ENCODE results near the gene ABHD17C. TPM values are rescaled to one million over a fixed set of nuclear protein-coding genes. Genes with fewer than 3 reads are reported as not detected.

Gene ABHD17C
- total RNA-seq, 1 experiment from 2014 or later, result 16.3 TPM

DNA sequence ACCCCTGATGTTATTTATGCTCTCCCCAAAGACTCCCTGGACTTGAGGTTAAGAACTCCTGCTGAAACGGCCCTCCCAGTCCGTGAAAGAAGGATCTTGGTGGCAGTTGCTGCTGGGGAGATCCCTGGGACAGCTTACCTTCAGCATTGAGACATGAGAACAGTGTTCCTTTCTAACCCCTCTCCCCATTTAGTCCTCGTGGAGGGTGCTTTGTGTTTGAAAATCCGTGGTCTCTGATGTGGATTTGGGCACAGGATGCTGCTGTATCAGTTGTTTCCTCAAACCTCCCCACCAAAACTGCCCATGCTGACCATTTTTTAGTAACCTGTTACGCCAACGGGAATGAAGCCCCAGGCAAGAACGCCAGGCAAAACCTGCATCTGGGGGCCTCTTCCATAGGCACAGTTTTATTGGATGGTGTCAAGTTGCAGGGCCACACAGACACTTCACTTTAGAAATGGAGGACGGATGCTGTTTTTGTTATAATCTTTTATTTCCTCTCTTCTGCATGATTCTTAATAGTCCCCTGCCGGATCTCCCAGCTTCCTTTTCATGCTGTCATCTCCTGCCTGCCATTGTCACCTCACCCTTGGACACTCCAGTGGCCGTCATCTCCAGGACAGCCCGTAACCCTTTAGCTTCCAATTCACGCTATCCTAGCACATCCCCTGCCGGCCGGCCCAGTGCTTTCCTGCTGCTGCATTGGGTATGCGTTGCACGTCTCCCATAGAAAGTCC, 52.4 kb downstream of the ABHD17C start:
- TF ChIP-seq, protein P1, sequence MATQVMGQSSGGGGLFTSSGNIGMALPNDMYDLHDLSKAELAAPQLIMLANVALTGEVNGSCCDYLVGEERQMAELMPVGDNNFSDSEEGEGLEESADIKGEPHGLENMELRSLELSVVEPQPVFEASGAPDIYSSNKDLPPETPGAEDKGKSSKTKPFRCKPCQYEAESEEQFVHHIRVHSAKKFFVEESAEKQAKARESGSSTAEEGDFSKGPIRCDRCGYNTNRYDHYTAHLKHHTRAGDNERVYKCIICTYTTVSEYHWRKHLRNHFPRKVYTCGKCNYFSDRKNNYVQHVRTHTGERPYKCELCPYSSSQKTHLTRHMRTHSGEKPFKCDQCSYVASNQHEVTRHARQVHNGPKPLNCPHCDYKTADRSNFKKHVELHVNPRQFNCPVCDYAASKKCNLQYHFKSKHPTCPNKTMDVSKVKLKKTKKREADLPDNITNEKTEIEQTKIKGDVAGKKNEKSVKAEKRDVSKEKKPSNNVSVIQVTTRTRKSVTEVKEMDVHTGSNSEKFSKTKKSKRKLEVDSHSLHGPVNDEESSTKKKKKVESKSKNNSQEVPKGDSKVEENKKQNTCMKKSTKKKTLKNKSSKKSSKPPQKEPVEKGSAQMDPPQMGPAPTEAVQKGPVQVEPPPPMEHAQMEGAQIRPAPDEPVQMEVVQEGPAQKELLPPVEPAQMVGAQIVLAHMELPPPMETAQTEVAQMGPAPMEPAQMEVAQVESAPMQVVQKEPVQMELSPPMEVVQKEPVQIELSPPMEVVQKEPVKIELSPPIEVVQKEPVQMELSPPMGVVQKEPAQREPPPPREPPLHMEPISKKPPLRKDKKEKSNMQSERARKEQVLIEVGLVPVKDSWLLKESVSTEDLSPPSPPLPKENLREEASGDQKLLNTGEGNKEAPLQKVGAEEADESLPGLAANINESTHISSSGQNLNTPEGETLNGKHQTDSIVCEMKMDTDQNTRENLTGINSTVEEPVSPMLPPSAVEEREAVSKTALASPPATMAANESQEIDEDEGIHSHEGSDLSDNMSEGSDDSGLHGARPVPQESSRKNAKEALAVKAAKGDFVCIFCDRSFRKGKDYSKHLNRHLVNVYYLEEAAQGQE (IDR thresholded peaks at IDR 0.05; ENCODE audit: insufficient read depth in 1 of 2, low read depth in 2 of 2, low read length in 1 of 2), result no peak
- TF ChIP-seq POLR2AphosphoS5 (IDR thresholded peaks at IDR 0.05; ENCODE audit: low read depth, low read length), result no peak
- no peak for TF ChIP-seq SIN3A (IDR thresholded peaks at IDR 0.05; ENCODE audit: borderline replicate concordance, insufficient read depth, low read depth, low read length)
- no peak for TF ChIP-seq TCF7L2 (IDR thresholded peaks at IDR 0.05; ENCODE audit: low read depth, low read length)
- TF ChIP-seq CTCF (IDR thresholded peaks at IDR 0.05), result no peak
- H3K9me3 ChIP-seq (ENCODE audit: control insufficient read depth, insufficient read depth, low read depth, low read length), result no peaks in the 10 kb centered on the region; the same call in 1 of the 2 replicates
- H3K27ac ChIP-seq (ENCODE audit: low read length), result no peak overlapping the region
- ChIA-PET POLR2A (no interaction called here), CTCF (no interaction called here)
- H3K4me1 ChIP-seq (ENCODE audit: control insufficient read depth, insufficient read depth, low read length), result peaks cover 24% of the 10 kb centered on the region
- no peaks in the 10 kb centered on the region for H3K27me3 ChIP-seq (ENCODE audit: control insufficient read depth, insufficient read depth, low read length)
- intact Hi-C loops (cut with micrococcal nuclease; ENCODE audit: unreplicated experiment), result no loop called here
- in situ Hi-C loops (cut with HindIII; ENCODE audit: low pct_unique_long_range_greater_than_20kb, low sequenced_read_pairs), result no loop called here
- no peaks in the 10 kb centered on the region for H3K36me3 ChIP-seq (ENCODE audit: control insufficient read depth, insufficient read depth, low read length)
- ATAC-seq (no peak), DNase-seq (ENCODE audit: low read depth, low spot score) (no peak)
- H3K4me3 ChIP-seq (ENCODE audit: low read depth in 2 of 2, low read length in 2 of 2), result no peak overlapping the region
- BruUV-seq (replicated peaks), result no TSS peak

DNA sequence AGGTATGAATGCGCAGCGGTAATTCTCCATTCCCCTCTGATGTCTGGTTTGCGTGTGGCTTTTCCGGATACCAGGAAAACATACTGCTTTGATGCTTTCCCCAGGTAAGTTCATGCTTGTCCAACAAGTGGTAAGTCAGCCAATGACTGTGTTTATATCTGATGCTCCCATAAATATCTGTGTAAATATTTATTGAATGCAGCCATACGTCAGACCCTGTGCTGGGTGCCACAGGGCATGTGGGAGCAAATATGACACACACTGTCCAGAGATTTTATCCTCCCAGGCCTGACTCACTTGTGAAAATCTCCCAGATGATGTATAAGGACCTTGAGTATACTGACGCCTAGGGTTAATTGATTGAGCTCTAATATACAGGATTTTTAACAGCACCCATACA, 54.5 kb downstream of the ABHD17C start:
- ChIA-PET POLR2A (no interaction called here), CTCF (interaction anchor here (0.5 kb wide), 1 partner anchor 294 kb away, joined by 4 read pairs; no protein-coding TSS in a partner anchor)
- Histone ChIP-seq H3K4me1 (ENCODE audit: control insufficient read depth, insufficient read depth, low read length) (peaks cover 6% of the 10 kb centered on the region; the same call in 1 of the 2 replicates), H3K27ac (ENCODE audit: low read length) (no peak overlapping the region), H3K27me3 (ENCODE audit: control insufficient read depth, insufficient read depth, low read length) (no peaks in the 10 kb centered on the region), H3K9me3 (ENCODE audit: control insufficient read depth, insufficient read depth, low read depth, low read length) (no peaks in the 10 kb centered on the region; the same call in 1 of the 2 replicates), H3K36me3 (ENCODE audit: control insufficient read depth, insufficient read depth, low read length) (no peaks in the 10 kb centered on the region), H3K4me3 (ENCODE audit: low read depth in 2 of 2, low read length in 2 of 2) (no peak overlapping the region)
- in situ Hi-C loops (cut with HindIII; ENCODE audit: low pct_unique_long_range_greater_than_20kb, low sequenced_read_pairs) (no loop called here), intact Hi-C loops (cut with micrococcal nuclease; ENCODE audit: unreplicated experiment) (no loop called here)
- no peak for TF ChIP-seq TCF7L2 (IDR thresholded peaks at IDR 0.05; ENCODE audit: low read depth, low read length)
- TF ChIP-seq, protein P1 (IDR thresholded peaks at IDR 0.05; ENCODE audit: insufficient read depth in 1 of 2, low read depth in 2 of 2, low read length in 1 of 2), result no peak
- TF ChIP-seq SIN3A (IDR thresholded peaks at IDR 0.05; ENCODE audit: borderline replicate concordance, insufficient read depth, low read depth, low read length), result no peak
- no peak for TF ChIP-seq CTCF (IDR thresholded peaks at IDR 0.05)
- no peak for TF ChIP-seq POLR2AphosphoS5 (IDR thresholded peaks at IDR 0.05; ENCODE audit: low read depth, low read length)
- DNase-seq (ENCODE audit: low read depth, low spot score), result peak; percentile 22
- no peak; the same call in 1 of the 2 replicates for ATAC-seq
- BruUV-seq (replicated peaks), result no TSS peak
